ENCODE data around the gene MYOM3.

Gene MYOM3

GRCh38 chr1:24097663-24098062 lies 14.3 kb downstream of the MYOM3 start:
- Histone ChIP-seq H3K9me3 (no peaks in the 10 kb centered on the region), H3K36me3 (no peaks in the 10 kb centered on the region), H3K4me1 (peaks cover 0 to 8% (median 6%) of the 10 kb centered on the region in 4 donors), H3K27me3 (no peaks in the 10 kb centered on the region), H3K27ac (no peak overlapping the region), H3K4me3 (no peak overlapping the region)
- DNase-seq, result no peak
- intact Hi-C loops (cut with DNase I; ENCODE audit: low total_unique reads), result no loop called here
- no peak for TF ChIP-seq CTCF (IDR thresholded peaks at IDR 0.05)

GRCh38 chr1:24096739-24097103 lies 15.2 kb downstream of the MYOM3 start:
- TF ChIP-seq CTCF (IDR thresholded peaks at IDR 0.05), result no peak
- no peaks in the 10 kb centered on the region for H3K36me3 ChIP-seq
- H3K9me3 ChIP-seq, result no peaks in the 10 kb centered on the region
- H3K27me3 ChIP-seq, result no peaks in the 10 kb centered on the region
- H3K4me1 ChIP-seq, result no peaks in the 10 kb centered on the region
- DNase-seq, result no peak
- no peak overlapping the region for H3K4me3 ChIP-seq
- intact Hi-C loops (cut with DNase I; ENCODE audit: low total_unique reads), result no loop called here
- no peak overlapping the region for H3K27ac ChIP-seq

- H3K27me3 ChIP-seq, result no peaks in the 10 kb centered on the region
- no peak for DNase-seq
Measured at GRCh38 chr1:24096009-24096738, 15.8 kb downstream of the MYOM3 start.

GRCh38 chr1:24095140-24095859 lies 16.6 kb downstream of the MYOM3 start:
- TF ChIP-seq CTCF (IDR thresholded peaks at IDR 0.05), result no peak
- Histone ChIP-seq H3K4me1 (no peaks in the 10 kb centered on the region), H3K9me3 (no peaks in the 10 kb centered on the region), H3K4me3 (no peak overlapping the region), H3K27me3 (no peaks in the 10 kb centered on the region), H3K36me3 (no peaks in the 10 kb centered on the region), H3K27ac (no peak overlapping the region)
- no peak for DNase-seq
- intact Hi-C loops (cut with DNase I; ENCODE audit: low total_unique reads), result no loop called here

More at GRCh38 chr1:24096009-24096738, 15.8 kb downstream of the MYOM3 start:
- TF ChIP-seq CTCF (IDR thresholded peaks at IDR 0.05), result no peak
- intact Hi-C loops (cut with DNase I; ENCODE audit: low total_unique reads), result no loop called here
- H3K9me3 ChIP-seq, result no peaks in the 10 kb centered on the region
- no peaks in the 10 kb centered on the region for H3K36me3 ChIP-seq
- H3K27ac ChIP-seq, result no peak overlapping the region
- no peaks in the 10 kb centered on the region for H3K4me1 ChIP-seq
- no peak overlapping the region for H3K4me3 ChIP-seq

GRCh38 chr1:24094554-24094953 lies 17.4 kb downstream of the MYOM3 start:
- DNase-seq, result no peak
- H3K4me1 ChIP-seq, result no peaks in the 10 kb centered on the region
- no peak overlapping the region for H3K27ac ChIP-seq
- H3K4me3 ChIP-seq, result no peak overlapping the region
- no peaks in the 10 kb centered on the region for H3K36me3 ChIP-seq
- H3K9me3 ChIP-seq, result no peaks in the 10 kb centered on the region
- TF ChIP-seq CTCF (IDR thresholded peaks at IDR 0.05), result no peak
- no peaks in the 10 kb centered on the region for H3K27me3 ChIP-seq
- intact Hi-C loops (cut with DNase I; ENCODE audit: low total_unique reads), result no loop called here
